Measurements from ENCODE around the gene FOXL2. TPM values are rescaled to one million over a fixed set of nuclear protein-coding genes. Genes with fewer than 3 reads are reported as not detected.

Gene FOXL2
- polyA plus RNA-seq, 1 experiment, result 0.07 TPM

- H3K27me3 ChIP-seq (ENCODE audit: control insufficient read depth, insufficient read depth, low read length), result no peaks in the 10 kb centered on the region
- peak overlapping the region; percentile 58 for H3K4me3 ChIP-seq (ENCODE audit: low read depth, low read length)
- no peaks in the 10 kb centered on the region; the same call in 1 of the 2 replicates for H3K9me3 ChIP-seq (ENCODE audit: control insufficient read depth, insufficient read depth, low read length)
- DNase-seq (ENCODE audit: low read depth, low spot score), result no peak
- POLR2A ChIA-PET, result interaction anchor here (0.7 to 1.4 kb wide), 11 partner anchors 17 to 321 kb away, joined by 3 to 15 read pairs (median 5); partner anchors contain the start of genes CEP70 and FAIM
- TF ChIP-seq CTCF (IDR thresholded peaks at IDR 0.05; ENCODE audit: low read depth, low read length), result no peak
- H3K27ac ChIP-seq (ENCODE audit: low read depth, low read length), result peak overlapping the region; percentile 11
- CTCF ChIA-PET, result interaction anchor here (0.6 to 17.1 kb wide), 105 partner anchors 7 to 1720 kb away, joined by 3 to 794 read pairs (median 6); partner anchors contain the start of genes CEP70, ESYT3, FAIM and NME9
Observed at GRCh38 chr3:138914870-138915502, 32.0 kb downstream of the FOXL2 start.

- DNase-seq (ENCODE audit: low read depth, low spot score), result no peak
- no peak overlapping the region for H3K27ac ChIP-seq (ENCODE audit: low read depth, low read length)
- CTCF ChIA-PET, result interaction anchor here (0.6 to 17.1 kb wide), 6 partner anchors 12 to 496 kb away, joined by 3 to 794 read pairs (median 130); partner anchors contain the start of gene CEP70
- no peaks in the 10 kb centered on the region for H3K27me3 ChIP-seq (ENCODE audit: control insufficient read depth, insufficient read depth, low read length)
- H3K9me3 ChIP-seq (ENCODE audit: control insufficient read depth, insufficient read depth, low read length), result no peaks in the 10 kb centered on the region; the same call in 1 of the 2 replicates
- H3K4me3 ChIP-seq (ENCODE audit: low read depth, low read length), result no peak overlapping the region
- POLR2A ChIA-PET, result no interaction called here
- no peak for TF ChIP-seq CTCF (IDR thresholded peaks at IDR 0.05; ENCODE audit: low read depth, low read length)
Observed at GRCh38 chr3:138913766-138914165, 33.2 kb downstream of the FOXL2 start.

- Histone ChIP-seq H3K9me3 (ENCODE audit: control insufficient read depth, insufficient read depth, low read length) (no peaks in the 10 kb centered on the region; the same call in 1 of the 2 replicates), H3K27me3 (ENCODE audit: control insufficient read depth, insufficient read depth, low read length) (no peaks in the 10 kb centered on the region), H3K27ac (ENCODE audit: low read depth, low read length) (no peak overlapping the region), H3K4me3 (ENCODE audit: low read depth, low read length) (no peak overlapping the region)
- POLR2A ChIA-PET, result interaction anchor here (0.6 kb wide), 1 partner anchor 171 kb away, joined by 7 read pairs; no protein-coding TSS in a partner anchor
- CTCF ChIA-PET, result interaction anchor here (0.6 to 17.1 kb wide), 12 partner anchors 10 to 513 kb away, joined by 3 to 794 read pairs (median 5); partner anchors contain the start of gene CEP70
- TF ChIP-seq CTCF (IDR thresholded peaks at IDR 0.05; ENCODE audit: low read depth, low read length), result no peak
- no peak for DNase-seq (ENCODE audit: low read depth, low spot score)
Observed at GRCh38 chr3:138912237-138912636, 34.7 kb downstream of the FOXL2 start.

GRCh38 chr3:138911621-138912020 lies 35.3 kb downstream of the FOXL2 start:
- no peaks in the 10 kb centered on the region for H3K27me3 ChIP-seq (ENCODE audit: control insufficient read depth, insufficient read depth, low read length)
- DNase-seq (ENCODE audit: low read depth, low spot score), result no peak
- ChIA-PET CTCF (interaction anchor here (0.6 to 17.1 kb wide), 11 partner anchors 9 to 495 kb away, joined by 3 to 794 read pairs (median 5); partner anchors contain the start of gene CEP70), POLR2A (interaction anchor here (0.6 kb wide), 1 partner anchor 170 kb away, joined by 7 read pairs; no protein-coding TSS in a partner anchor)
- TF ChIP-seq CTCF (IDR thresholded peaks at IDR 0.05; ENCODE audit: low read depth, low read length), result no peak
- H3K27ac ChIP-seq (ENCODE audit: low read depth, low read length), result no peak overlapping the region
- H3K9me3 ChIP-seq (ENCODE audit: control insufficient read depth, insufficient read depth, low read length), result no peaks in the 10 kb centered on the region; the same call in 1 of the 2 replicates
- H3K4me3 ChIP-seq (ENCODE audit: low read depth, low read length), result no peak overlapping the region

- ChIA-PET CTCF (interaction anchor here (1.1 to 7.9 kb wide), 2 partner anchors 16 to 211 kb away, joined by 3 to 106 read pairs; no protein-coding TSS in a partner anchor), POLR2A (no interaction called here)
- Histone ChIP-seq H3K27ac (ENCODE audit: low read depth, low read length) (no peak overlapping the region), H3K9me3 (ENCODE audit: control insufficient read depth, insufficient read depth, low read length) (no peaks in the 10 kb centered on the region), H3K4me3 (ENCODE audit: low read depth, low read length) (no peak overlapping the region), H3K27me3 (ENCODE audit: control insufficient read depth, insufficient read depth, low read length) (no peaks in the 10 kb centered on the region)
- no peak for TF ChIP-seq CTCF (IDR thresholded peaks at IDR 0.05; ENCODE audit: low read depth, low read length)
- DNase-seq (ENCODE audit: low read depth, low spot score), result no peak
Observed at GRCh38 chr3:138909904-138910303, 37.0 kb downstream of the FOXL2 start.
